Mucosa of descending colon (tissue), 3 donors: ENCODE data around the gene RTN4R. TPM values are rescaled to one million over a fixed set of nuclear protein-coding genes. Genes with fewer than 3 reads are reported as not detected.

Experiments
- ATAC-seq: fragments of 200-7000 bp; cut with Tn5 transposase; one replicate; pipeline ENCODE4 v1.9.1; 2020; ENCODE audit warnings: mild to moderate bottlenecking, moderate library complexity
- DNase-seq, 3 donors: peaks; one replicate each; pipeline ENCODE4 v3.0.0-alpha.2; 2020
- H3K36me3 ChIP-seq: fragments of 200-600 bp; one replicate; pipeline ENCODE4 v1.8.0; 2021; ENCODE audit warnings: low read depth, mild to moderate bottlenecking
- H3K4me1 ChIP-seq: fragments of 200-600 bp; one replicate; pipeline ENCODE4 v1.8.0; 2021; ENCODE audit warnings: low read depth, mild to moderate bottlenecking
- H3K4me3 ChIP-seq: fragments of 200-600 bp; one replicate; pipeline ENCODE4 v1.8.0; 2021; ENCODE audit warnings: mild to moderate bottlenecking
- H3K9me3 ChIP-seq: fragments of 200-600 bp; one replicate; pipeline ENCODE4 v1.8.0; 2021; ENCODE audit warnings: mild to moderate bottlenecking
- CTCF ChIP-seq: fragments of 200-600 bp; IDR thresholded peaks from one replicate; pipeline ENCODE4 v1.8.0; 2022; ENCODE audit warnings: antibody characterized with exemption, mild to moderate bottlenecking
- intact Hi-C, 2 donors: fragments of 100-400 bp; cut with DNase I in 1 of 2; cut with micrococcal nuclease in 1 of 2; formaldehyde crosslinking; loops; one replicate each; pipeline versions ENCODE4 v1.11.0 to v1.11.1; 2022; cut with DNase I, micrococcal nuclease
- total RNA-seq, 3 donors: library from RNA; stranded (reverse); fragmentation: NEBNext Ultra II Directional in 2 of 3; extraction: Animal tissue kit (Norgen Biotek cat#: 25700) in 2 of 3; gene quantifications; one replicate each; pipeline versions ENCODE4 v1.2.1 to v1.2.4, GENCODE V29; 2021 to 2023
- donor health status: DM: no; HTN: no; CAD: no; lungs with moderate emphysema.
- donor health status: DM: no; HTN: no; CAD: no.
- donor health status: DM: no; HTN: yes; CAD: no.

RTN4R gene
- total RNA-seq, 3 donors from 2014 or later, result 1.6 to 3.5 (median 2.5) TPM

GRCh38 chr22:20225693-20225966 lies 42.5 kb downstream of the RTN4R start:
- intact Hi-C loops, result no loop called here
- Histone ChIP-seq H3K4me1 (no peaks in the 10 kb centered on the region), H3K4me3 (no peak overlapping the region), H3K36me3 (no peaks in the 10 kb centered on the region), H3K9me3 (no peaks in the 10 kb centered on the region)
- no peak for DNase-seq
- no peak for ATAC-seq
- TF ChIP-seq CTCF, result no peak

GRCh38 chr22:20224917-20225692 lies 43.0 kb downstream of the RTN4R start:
- no peak for TF ChIP-seq CTCF
- H3K9me3 ChIP-seq, result no peaks in the 10 kb centered on the region
- intact Hi-C loops, result no loop called here
- no peaks in the 10 kb centered on the region for H3K4me1 ChIP-seq
- no peaks in the 10 kb centered on the region for H3K36me3 ChIP-seq
- ATAC-seq (no peak), DNase-seq (no peak)
- H3K4me3 ChIP-seq, result no peak overlapping the region

- intact Hi-C loops, result no loop called here
- no peak for TF ChIP-seq CTCF
Measured at GRCh38 chr22:20224256-20224626, 43.9 kb downstream of the RTN4R start.

GRCh38 chr22:20223421-20224255 lies 44.5 kb downstream of the RTN4R start:
- no peak for TF ChIP-seq CTCF
- ATAC-seq (no peak), DNase-seq (no peak)
- H3K9me3 ChIP-seq, result no peaks in the 10 kb centered on the region
- no peak overlapping the region for H3K4me3 ChIP-seq
- H3K4me1 ChIP-seq, result no peaks in the 10 kb centered on the region
- intact Hi-C loops, result no loop called here
- H3K36me3 ChIP-seq, result no peaks in the 10 kb centered on the region

More at GRCh38 chr22:20224256-20224626, 43.9 kb downstream of the RTN4R start:
- Histone ChIP-seq H3K36me3 (no peaks in the 10 kb centered on the region), H3K4me1 (no peaks in the 10 kb centered on the region), H3K4me3 (no peak overlapping the region), H3K9me3 (no peaks in the 10 kb centered on the region)
- ATAC-seq (no peak), DNase-seq (no peak)

- intact Hi-C loops, result no loop called here
- DNase-seq (no peak), ATAC-seq (no peak)
- Histone ChIP-seq H3K36me3 (no peaks in the 10 kb centered on the region), H3K9me3 (no peaks in the 10 kb centered on the region), H3K4me3 (no peak overlapping the region), H3K4me1 (no peaks in the 10 kb centered on the region)
- no peak for TF ChIP-seq CTCF
Measured at GRCh38 chr22:20222764-20223420, 45.2 kb downstream of the RTN4R start.
